ENCODE data around the gene CACNA1E. TPM values are rescaled to one million over a fixed set of nuclear protein-coding genes. Genes with fewer than 3 reads are reported as not detected.

Gene CACNA1E
- total and polyA plus RNA-seq, 2 of the 4 experiments (the other 2 are of a cell fraction), result not detected

GRCh38 chr1:181712711-181713110 lies 229.4 kb downstream of the CACNA1E start:
- H3K4me1 ChIP-seq (ENCODE audit: control insufficient read depth, insufficient read depth, low read length), result no peaks in the 10 kb centered on the region
- H3K23ac ChIP-seq (ENCODE audit: low read depth, low read length), result no peak overlapping the region
- no peak overlapping the region for H3K14ac ChIP-seq (replicated peaks; ENCODE audit: low read depth, low read length)
- H2AFZ ChIP-seq (replicated peaks; ENCODE audit: low read length, poor library complexity), result no peak overlapping the region
- no peak overlapping the region for H3K18ac ChIP-seq (ENCODE audit: low read depth, low read length)
- H4K8ac ChIP-seq (ENCODE audit: low read depth in 2 of 2, low read length in 2 of 2), result no peak overlapping the region
- H3K9me1 ChIP-seq (ENCODE audit: insufficient read depth, low read length), result no peaks in the 10 kb centered on the region
- CTCF ChIA-PET, result no interaction called here
- no peak overlapping the region for H4K91ac ChIP-seq (ENCODE audit: insufficient read depth, low read depth, low read length)
- no peaks in the 10 kb centered on the region for H4K20me1 ChIP-seq (ENCODE audit: insufficient read depth, low read length)
- no peak overlapping the region for H2BK20ac ChIP-seq (ENCODE audit: low read depth, low read length)
- H2BK5ac ChIP-seq (ENCODE audit: low read depth, low read length, poor library complexity, severe bottlenecking), result no peak overlapping the region
- dilution Hi-C loops (cut with HindIII; ENCODE audit: low sequenced_read_pairs, unreplicated experiment), result no loop called here
- BruUV-seq (replicated peaks), result no TSS peak
- H2AK5ac ChIP-seq (ENCODE audit: low read depth, low read length), result no peak overlapping the region
- no peak overlapping the region for H3K56ac ChIP-seq (ENCODE audit: extremely low read depth, insufficient read depth, low read length)
- DNase-seq (no peak), ATAC-seq (ENCODE audit: low read depth) (no peak)
- no peak for TF ChIP-seq CTCF (conservative IDR thresholded peaks at IDR 0.05; ENCODE audit: low read depth, low read length)
- no peak for TF ChIP-seq NFE2L2 (IDR thresholded peaks at IDR 0.05; ENCODE audit: low read depth, low read length)
- TF ChIP-seq RFX5 (IDR thresholded peaks at IDR 0.05; ENCODE audit: low read depth, low read length), result no peak
- no peak for TF ChIP-seq BHLHE40 (IDR thresholded peaks at IDR 0.05; ENCODE audit: low read depth, low read length)
- no peak for TF ChIP-seq CHD1 (IDR thresholded peaks at IDR 0.05; ENCODE audit: low read depth, low read length)
- no peak for TF ChIP-seq ELK1 (IDR thresholded peaks at IDR 0.05; ENCODE audit: borderline replicate concordance, low read depth, low read length)
- TF ChIP-seq MAZ (IDR thresholded peaks at IDR 0.05; ENCODE audit: borderline replicate concordance, low read depth, low read length), result no peak
- TF ChIP-seq POLR2A (IDR thresholded peaks at IDR 0.05; ENCODE audit: low read depth, low read length), result no peak
- no peak for TF ChIP-seq CEBPB (IDR thresholded peaks at IDR 0.05; ENCODE audit: low read depth, low read length)
- no peak for TF ChIP-seq USF2 (IDR thresholded peaks at IDR 0.05; ENCODE audit: low read depth, low read length)
- no peak for TF ChIP-seq RAD21 (IDR thresholded peaks at IDR 0.05; ENCODE audit: low read length)
- H3K9ac ChIP-seq (ENCODE audit: low read depth, low read length), result no peak overlapping the region
- H2AK9ac ChIP-seq (replicated peaks; ENCODE audit: low read depth, low read length, poor library complexity), result no peak overlapping the region
- in situ Hi-C loops (cut with MboI; ENCODE audit: low sequenced_read_pairs), result no loop called here
- no peaks in the 10 kb centered on the region for H3K36me3 ChIP-seq (ENCODE audit: control insufficient read depth, insufficient read depth, low read length)
- no CpG with 5 or more reads among the region's 9 CpGs for WGBS, 2 experiments (ENCODE audit: extremely low coverage in 2 of 2, insufficient read length in 1 of 2)
- peaks cover 6% of the 10 kb centered on the region for H3K9me3 ChIP-seq (ENCODE audit: control insufficient read depth, insufficient read depth, low read length)
- H2BK15ac ChIP-seq (ENCODE audit: low read depth, low read length), result no peak overlapping the region
- H3K4me3 ChIP-seq (ENCODE audit: insufficient read depth, low read depth, low read length), result no peak overlapping the region
- intact Hi-C loops (cut with micrococcal nuclease), result no loop called here
- H4K5ac ChIP-seq (ENCODE audit: low read depth, low read length), result no peak overlapping the region
- POLR2A ChIA-PET (ENCODE audit: unreplicated experiment), result no interaction called here
- no peak overlapping the region for H3K4me2 ChIP-seq (ENCODE audit: low read depth, low read length)
- H3K27me3 ChIP-seq (ENCODE audit: control insufficient read depth, insufficient read depth, low read length), result no peaks in the 10 kb centered on the region
- no peak overlapping the region for H2BK120ac ChIP-seq (ENCODE audit: low read depth, low read length)
- no peak overlapping the region for H3K27ac ChIP-seq (ENCODE audit: insufficient read depth, low read length)
- H3K4ac ChIP-seq (ENCODE audit: low read depth, low read length), result no peak overlapping the region
- H3K79me1 ChIP-seq (ENCODE audit: low read depth in 1 of 2, low read length in 2 of 2), result no peaks in the 10 kb centered on the region

Data from IMR-90 (cell line).